Uterus (tissue), 4 donors: Measurements from ENCODE around the gene TMEM140. TPM values are rescaled to one million over a fixed set of nuclear protein-coding genes. Genes with fewer than 3 reads are reported as not detected.

Experiments used
- DNase-seq, 2 donors: peaks; one replicate each; pipeline ENCODE4 v3.0.0-alpha.2; 2019 to 2020
- H3K27ac ChIP-seq, 2 donors: fragments of 200-600 bp; sonication (generic); 1 replicate in 1 of 2; 2 replicates in 1 of 2; pipeline ENCODE4 v1.5.1; 2016 to 2018
- H3K27me3 ChIP-seq, 2 donors: fragments of 200-600 bp; sonication (generic); one replicate each; pipeline ENCODE4 v1.5.1; 2018 to 2019; ENCODE audit warnings: control low read depth in 1 of 2
- H3K36me3 ChIP-seq, 2 donors: fragments of 200-600 bp; sonication (generic); one replicate each; pipeline ENCODE4 v1.5.1; 2019; ENCODE audit warnings: control low read depth in 1 of 2
- H3K4me1 ChIP-seq, 2 donors: fragments of 200-600 bp; sonication (generic); one replicate each; pipeline ENCODE4 v1.5.1; 2018 to 2019; ENCODE audit warnings: control low read depth in 1 of 2
- H3K4me3 ChIP-seq, 2 donors: fragments of 200-600 bp; sonication (generic); 1 replicate in 1 of 2; 2 replicates in 1 of 2; pipeline ENCODE4 v1.5.1; 2018 to 2019; ENCODE audit warnings: mild to moderate bottlenecking in 1 of 2
- H3K9me3 ChIP-seq, 2 donors: fragments of 200-600 bp; sonication (generic); one replicate each; pipeline ENCODE4 v1.5.1; 2019; ENCODE audit warnings: control low read depth in 1 of 2
- POLR2A ChIP-seq, 2 donors: fragments of 450-650 bp; IDR thresholded peaks; one replicate each; pipeline ENCODE4 v1.6.1; 2016; ENCODE audit warnings: antibody characterized with exemption in 2 of 2, mild to moderate bottlenecking in 1 of 2, moderate library complexity in 1 of 2
- intact Hi-C: fragments of 100-400 bp; cut with DNase I; formaldehyde crosslinking; loops from one replicate; pipeline ENCODE4 v1.15.1; 2023; ENCODE audit warnings: low total_unique reads
- total RNA-seq, 4 donors: library from RNA; depleted of rRNA in 3 of 4; stranded (reverse); fragments of >200 nt in 3 of 4; gene quantifications; one replicate each; pipeline versions ENCODE4 v1.1.0 to v1.2.4, GENCODE V29; 2014 to 2023
- TF ChIP-seq, protein P1 (sequence below), 4 experiments: fragments of 200-600 bp in 2 of 4; fragments of 450-650 bp in 2 of 4; sonication (generic) in 2 of 4; IDR thresholded peaks; one replicate each; pipeline ENCODE4 v1.5.1; 2016 to 2019; ENCODE audit warnings: antibody characterized with exemption in 4 of 4, mild to moderate bottlenecking in 2 of 4, moderate library complexity in 1 of 4
- donor health status: DM: yes; HTN: yes; CAD: no.

The TMEM140 gene
- 10 to 100 TPM in 3 of 4 donors, 1 to 10 TPM in 1; 5.9 to 30.0 (median 17.9) TPM for total RNA-seq

- TF ChIP-seq, protein P1, sequence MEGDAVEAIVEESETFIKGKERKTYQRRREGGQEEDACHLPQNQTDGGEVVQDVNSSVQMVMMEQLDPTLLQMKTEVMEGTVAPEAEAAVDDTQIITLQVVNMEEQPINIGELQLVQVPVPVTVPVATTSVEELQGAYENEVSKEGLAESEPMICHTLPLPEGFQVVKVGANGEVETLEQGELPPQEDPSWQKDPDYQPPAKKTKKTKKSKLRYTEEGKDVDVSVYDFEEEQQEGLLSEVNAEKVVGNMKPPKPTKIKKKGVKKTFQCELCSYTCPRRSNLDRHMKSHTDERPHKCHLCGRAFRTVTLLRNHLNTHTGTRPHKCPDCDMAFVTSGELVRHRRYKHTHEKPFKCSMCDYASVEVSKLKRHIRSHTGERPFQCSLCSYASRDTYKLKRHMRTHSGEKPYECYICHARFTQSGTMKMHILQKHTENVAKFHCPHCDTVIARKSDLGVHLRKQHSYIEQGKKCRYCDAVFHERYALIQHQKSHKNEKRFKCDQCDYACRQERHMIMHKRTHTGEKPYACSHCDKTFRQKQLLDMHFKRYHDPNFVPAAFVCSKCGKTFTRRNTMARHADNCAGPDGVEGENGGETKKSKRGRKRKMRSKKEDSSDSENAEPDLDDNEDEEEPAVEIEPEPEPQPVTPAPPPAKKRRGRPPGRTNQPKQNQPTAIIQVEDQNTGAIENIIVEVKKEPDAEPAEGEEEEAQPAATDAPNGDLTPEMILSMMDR (IDR thresholded peaks at IDR 0.05): peak in 3 of 4 experiments; percentile 6 to 27 (median 10)
- peak; percentile 50 to 78 for TF ChIP-seq POLR2A (IDR thresholded peaks at IDR 0.05)
- intact Hi-C loops: no loop called here
- Histone ChIP-seq H3K36me3 (no peaks in the 10 kb centered on the region), H3K27ac (peak within 1 kb of the TSS; percentile 94 to 99), H3K27me3 (no peaks in the 10 kb centered on the region), H3K4me3 (peak within 1 kb of the TSS; percentile 40 to 52), H3K4me1 (no peaks in the 10 kb centered on the region), H3K9me3 (no peaks in the 10 kb centered on the region)
- peak in 1 of 2 donors; percentile 61 for DNase-seq
These were observed at the start of gene TMEM140 for GRCh38 chr7:135147899-135148721. Gene TMEM140, plus strand, starts transcription at chr7:135148072. Its CDS starts 16,370 bp downstream, at chr7:135164442.

- DNase-seq: no peak
- H3K27me3 ChIP-seq: no peaks in the 10 kb centered on the region
- H3K4me3 ChIP-seq: no peak overlapping the region
- TF ChIP-seq, protein P1 (IDR thresholded peaks at IDR 0.05): no peak
- TF ChIP-seq POLR2A (IDR thresholded peaks at IDR 0.05): no peak
- no peaks in the 10 kb centered on the region for H3K36me3 ChIP-seq
- H3K9me3 ChIP-seq: no peaks in the 10 kb centered on the region
- intact Hi-C loops: no loop called here
- H3K4me1 ChIP-seq: no peaks in the 10 kb centered on the region
- no peak overlapping the region for H3K27ac ChIP-seq
These were observed 49.5 kb upstream of the TMEM140 start for GRCh38 chr7:135098391-135098790.

DNA sequence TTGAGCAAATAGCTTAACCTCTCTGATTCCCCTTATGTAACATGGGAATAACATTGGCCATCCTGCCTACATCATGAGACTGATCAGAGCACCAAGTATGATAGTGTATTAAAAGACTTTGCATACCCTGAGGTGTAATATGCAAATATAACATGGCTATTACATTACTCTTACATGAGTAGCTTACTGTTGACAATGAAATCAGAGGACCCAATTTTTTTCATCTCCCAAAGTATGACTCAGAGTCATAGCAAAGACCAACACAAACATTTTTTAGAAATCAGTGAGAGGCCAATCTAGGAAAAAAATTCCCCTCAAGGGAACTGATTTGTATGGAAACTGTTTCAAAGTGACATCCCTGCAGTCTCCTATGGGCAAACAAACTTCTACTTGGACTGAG is 47.0 kb upstream of the TMEM140 start:
- no peak for DNase-seq
- Histone ChIP-seq H3K36me3 (no peaks in the 10 kb centered on the region), H3K27ac (no peak overlapping the region), H3K4me3 (no peak overlapping the region), H3K4me1 (no peaks in the 10 kb centered on the region), H3K27me3 (no peaks in the 10 kb centered on the region), H3K9me3 (no peaks in the 10 kb centered on the region)
- TF ChIP-seq POLR2A (IDR thresholded peaks at IDR 0.05): no peak
- TF ChIP-seq, protein P1 (IDR thresholded peaks at IDR 0.05): no peak
- intact Hi-C loops: no loop called here

DNA sequence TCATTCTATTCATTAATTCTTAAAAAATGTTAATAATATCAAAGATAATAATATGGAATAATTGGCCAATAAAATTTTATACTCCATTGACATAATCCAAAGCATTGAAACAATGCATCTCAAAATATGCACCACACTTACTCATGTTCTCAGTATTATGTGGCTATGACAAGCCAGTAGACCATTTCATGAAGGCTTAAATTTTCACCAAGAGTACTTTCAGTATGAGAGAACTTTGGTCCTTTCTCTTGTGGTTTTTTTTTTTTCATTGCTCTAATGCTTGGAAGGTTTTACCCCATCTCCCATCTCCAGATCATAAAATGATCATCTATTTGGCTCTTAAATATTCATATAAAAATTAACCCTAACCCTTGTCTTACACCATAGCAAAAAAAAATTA is 45.5 kb upstream of the TMEM140 start:
- H3K4me3 ChIP-seq: no peak overlapping the region
- no peaks in the 10 kb centered on the region for H3K4me1 ChIP-seq
- intact Hi-C loops: no loop called here
- H3K36me3 ChIP-seq: no peaks in the 10 kb centered on the region
- H3K27ac ChIP-seq: no peak overlapping the region
- no peaks in the 10 kb centered on the region for H3K27me3 ChIP-seq
- no peak for TF ChIP-seq POLR2A (IDR thresholded peaks at IDR 0.05)
- TF ChIP-seq, protein P1 (IDR thresholded peaks at IDR 0.05): no peak
- no peak for DNase-seq
- no peaks in the 10 kb centered on the region for H3K9me3 ChIP-seq

GRCh38 chr7:135109562-135109961 is 38.3 kb upstream of the TMEM140 start:
- Histone ChIP-seq H3K36me3 (no peaks in the 10 kb centered on the region), H3K9me3 (no peaks in the 10 kb centered on the region), H3K4me1 (no peaks in the 10 kb centered on the region), H3K27ac (no peak overlapping the region), H3K27me3 (no peaks in the 10 kb centered on the region), H3K4me3 (no peak overlapping the region)
- DNase-seq: no peak
- intact Hi-C loops: no loop called here
- TF ChIP-seq, protein P1 (IDR thresholded peaks at IDR 0.05): no peak
- no peak for TF ChIP-seq POLR2A (IDR thresholded peaks at IDR 0.05)
